ENCODE measurements around the gene CTNNA3.

CTNNA3 gene

DNA sequence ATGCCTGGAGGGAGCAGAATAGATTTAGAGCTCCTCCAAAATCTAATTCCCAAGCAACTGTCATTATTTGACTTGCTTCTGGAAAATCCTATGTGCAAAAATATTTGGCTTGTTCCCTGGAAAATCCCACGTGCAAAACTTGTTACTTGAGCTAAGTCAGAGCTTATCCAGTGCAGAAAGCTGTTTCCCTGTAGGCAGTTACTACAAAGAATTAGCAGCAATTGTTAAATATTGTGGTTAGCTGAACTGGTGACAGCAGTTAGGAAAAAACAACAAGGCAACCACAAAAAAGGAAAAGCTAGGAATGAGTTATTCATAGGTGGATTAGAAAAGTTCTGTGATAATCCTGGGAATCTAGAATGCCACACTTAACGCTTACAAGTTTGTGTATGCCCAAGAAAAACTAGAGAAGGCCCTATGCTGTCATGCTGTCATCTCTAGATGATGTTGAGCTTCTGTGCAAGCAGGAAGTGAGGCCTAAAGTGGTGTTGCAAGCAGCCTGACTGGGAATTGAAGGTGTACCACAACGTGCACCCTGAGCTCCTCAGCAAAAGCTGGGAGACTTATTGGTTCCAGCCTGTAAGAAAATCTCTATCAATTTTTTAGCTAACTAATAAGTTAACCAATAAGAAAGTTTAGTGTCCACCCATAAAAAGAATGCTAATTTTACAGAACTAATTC is 1508.8 kb downstream of the CTNNA3 start:
- DNase-seq = no peak

GRCh38 chr10:66183028-66183427 is 1513.0 kb downstream of the CTNNA3 start:
- DNase-seq = no peak

DNA sequence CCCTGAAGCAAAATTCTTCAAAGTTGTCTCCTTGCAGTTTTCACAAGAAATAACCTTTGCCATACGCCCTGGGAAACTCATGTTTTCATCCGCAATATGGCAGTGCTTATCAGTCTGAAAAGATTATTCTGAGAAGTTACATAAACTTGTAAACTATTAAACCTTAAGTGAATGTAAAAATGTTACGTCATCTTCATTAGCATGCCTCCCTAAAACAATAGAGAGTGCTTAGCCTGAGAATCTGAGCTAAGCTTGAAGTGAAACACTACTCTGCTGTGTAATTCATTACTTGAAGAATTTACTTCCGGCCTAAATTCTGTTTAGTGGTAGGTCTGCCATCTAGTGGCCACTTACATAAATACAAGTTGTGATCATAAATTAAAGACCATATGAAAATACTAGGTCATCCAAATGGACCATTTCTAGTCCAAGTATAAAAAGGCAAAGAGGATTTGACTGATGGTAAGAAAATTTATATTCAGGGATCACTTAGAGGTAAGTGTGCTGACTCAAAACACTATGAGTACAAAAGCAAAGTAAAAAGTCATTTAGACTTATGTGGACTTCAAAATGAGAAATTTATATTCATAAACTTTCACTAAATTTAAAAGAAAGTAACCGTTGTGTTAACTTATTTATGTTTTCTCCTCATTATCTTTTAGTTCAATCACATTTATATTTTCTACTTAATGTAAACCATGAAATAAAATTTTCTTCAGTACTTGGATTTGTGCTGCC is 1515.2 kb downstream of the CTNNA3 start:
- no peak for DNase-seq

GRCh38 chr10:66180021-66180420 is 1516.0 kb downstream of the CTNNA3 start:
- no peak for DNase-seq

DNA sequence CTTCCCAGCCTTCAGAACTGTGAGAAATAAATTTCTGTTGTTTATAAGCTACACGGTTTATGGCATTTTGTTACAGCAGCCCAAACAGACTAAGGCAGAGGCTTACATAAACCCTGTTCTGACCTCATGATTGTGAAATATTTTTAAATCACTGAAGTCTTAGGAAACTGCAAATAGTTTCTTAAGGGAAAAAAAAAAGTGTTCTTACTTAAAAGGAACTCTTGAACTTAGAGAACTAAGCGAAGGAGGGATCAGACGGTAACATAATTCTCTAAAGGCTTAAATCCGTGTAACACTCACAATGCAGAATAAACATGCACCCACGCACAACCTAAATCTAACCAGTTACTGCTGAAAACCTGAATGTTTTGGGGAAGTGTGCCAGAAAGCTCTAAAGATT is 1519.2 kb downstream of the CTNNA3 start:
- no peak for DNase-seq

- no peak for DNase-seq
These were observed 1528.2 kb downstream of the CTNNA3 start for GRCh38 chr10:66167816-66168215.

DNA sequence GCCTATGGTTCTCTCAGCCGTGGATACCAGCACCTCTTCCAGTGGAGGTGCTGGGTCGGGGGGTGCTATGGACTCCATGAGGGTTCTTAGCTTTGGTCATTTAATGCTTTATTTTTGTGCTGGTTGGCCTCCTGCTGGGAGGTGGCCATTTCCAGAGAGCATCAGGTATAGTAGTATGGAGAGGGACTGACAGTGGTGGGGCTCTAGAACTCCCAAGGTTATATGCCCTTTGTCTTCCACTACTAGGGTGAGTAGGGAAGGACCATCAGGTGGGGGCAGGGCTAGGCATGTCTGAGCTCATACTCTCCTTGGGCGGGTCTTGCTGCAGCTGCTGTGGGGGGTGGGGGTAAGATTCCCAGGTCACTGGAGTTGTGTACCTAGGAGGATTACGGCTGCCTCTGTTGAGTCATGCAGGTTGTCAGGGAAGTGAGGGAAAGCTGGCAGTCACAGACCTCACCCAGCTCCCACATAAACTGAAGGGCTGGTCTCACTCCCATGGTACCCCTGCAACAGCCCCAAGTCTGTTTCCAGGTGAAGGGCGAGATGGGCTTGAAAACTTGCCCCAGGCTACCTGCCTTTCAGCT is 1533.3 kb downstream of the CTNNA3 start:
- no peak for DNase-seq

GRCh38 chr10:66151346-66151745 is 1544.6 kb downstream of the CTNNA3 start:
- no peak for DNase-seq

DNA sequence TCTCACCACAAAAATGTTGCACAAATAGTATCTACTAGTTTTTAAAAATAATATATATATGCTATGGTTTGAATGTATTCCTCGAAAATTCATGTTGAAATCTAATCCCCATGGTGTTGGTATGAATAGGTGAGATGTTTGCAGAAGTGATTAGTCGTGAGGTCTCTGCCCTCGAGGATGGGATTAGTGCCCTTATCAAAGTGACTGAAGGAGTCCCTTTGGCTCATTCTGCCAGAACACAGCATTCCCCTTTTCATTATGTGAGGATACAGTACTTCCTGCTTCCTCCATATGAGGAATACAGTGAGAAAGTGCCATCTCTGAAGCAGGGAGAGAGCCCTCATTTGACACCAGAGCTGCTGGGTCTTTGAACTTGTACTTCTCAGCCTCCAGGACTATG is 1547.7 kb downstream of the CTNNA3 start:
- no peak for DNase-seq

- DNase-seq = no peak
These were observed 1552.0 kb downstream of the CTNNA3 start for GRCh38 chr10:66144016-66144415.

DNA sequence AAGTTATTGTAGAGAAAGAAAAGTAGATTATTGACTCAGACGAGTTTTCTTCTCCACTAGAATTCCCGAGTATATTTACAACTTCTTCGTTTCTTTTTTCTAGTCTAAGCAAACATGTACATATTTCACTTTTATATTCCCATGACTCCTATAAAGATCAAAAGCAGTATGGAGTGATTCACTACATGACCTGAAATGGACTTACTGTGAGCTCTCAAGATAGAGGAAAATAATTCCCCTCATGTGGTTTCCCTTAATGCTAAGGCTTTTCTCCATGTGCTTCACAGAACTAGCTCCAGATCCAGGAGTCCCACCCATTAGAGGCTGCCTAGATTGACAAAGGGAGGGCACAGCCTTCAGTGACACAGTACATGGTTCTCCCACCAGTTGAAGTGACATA is 1593.2 kb downstream of the CTNNA3 start:
- DNase-seq = no peak

DNA sequence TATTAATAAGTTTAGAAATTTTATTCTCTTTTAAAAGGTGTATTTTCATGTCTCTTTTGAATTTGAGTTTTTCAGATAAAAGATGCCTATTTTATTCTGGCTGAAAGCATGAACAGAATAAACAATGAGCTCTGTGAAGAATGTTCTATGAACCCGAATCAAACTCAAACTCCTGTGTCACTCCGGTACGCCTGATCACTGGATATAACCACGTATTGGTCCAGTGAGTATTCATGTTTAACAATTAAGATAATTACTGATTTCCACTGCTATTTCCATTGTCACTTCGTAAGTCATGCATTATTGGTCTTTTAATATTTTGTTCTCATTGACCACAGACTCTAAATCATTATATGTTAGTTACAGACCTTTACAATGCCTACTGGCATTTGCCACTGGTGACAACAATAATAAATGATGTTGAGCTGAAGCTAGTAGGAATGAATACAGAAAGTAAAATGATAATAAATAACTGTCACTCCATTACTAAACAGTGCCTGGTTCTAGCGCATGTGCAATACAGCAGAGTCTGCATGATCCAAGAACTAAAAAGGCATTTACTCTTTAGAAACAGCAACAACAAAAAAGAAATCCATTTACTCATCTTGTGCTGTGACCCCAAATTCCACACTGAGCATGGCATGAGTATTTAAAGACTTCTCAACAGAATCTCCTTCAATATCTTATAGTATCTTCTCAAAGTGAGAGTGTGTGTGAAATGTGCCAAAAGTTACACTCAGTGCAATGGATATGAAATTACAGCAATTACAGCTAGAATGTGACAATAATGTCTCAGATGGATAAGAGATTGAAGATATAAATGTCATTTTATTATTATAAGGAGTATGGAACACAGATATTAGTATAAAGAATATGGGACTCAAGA is 1597.2 kb downstream of the CTNNA3 start:
- no peak for DNase-seq

GRCh38 chr10:66095610-66096009 is 1600.4 kb downstream of the CTNNA3 start:
- DNase-seq = no peak

- DNase-seq = no peak
These were observed 1610.1 kb downstream of the CTNNA3 start for GRCh38 chr10:66085906-66086305.

- no peak for DNase-seq
These were observed 1624.1 kb downstream of the CTNNA3 start for GRCh38 chr10:66071907-66072306.

GRCh38 chr10:66058594-66058993 is 1637.4 kb downstream of the CTNNA3 start:
- no peak for DNase-seq

DNA sequence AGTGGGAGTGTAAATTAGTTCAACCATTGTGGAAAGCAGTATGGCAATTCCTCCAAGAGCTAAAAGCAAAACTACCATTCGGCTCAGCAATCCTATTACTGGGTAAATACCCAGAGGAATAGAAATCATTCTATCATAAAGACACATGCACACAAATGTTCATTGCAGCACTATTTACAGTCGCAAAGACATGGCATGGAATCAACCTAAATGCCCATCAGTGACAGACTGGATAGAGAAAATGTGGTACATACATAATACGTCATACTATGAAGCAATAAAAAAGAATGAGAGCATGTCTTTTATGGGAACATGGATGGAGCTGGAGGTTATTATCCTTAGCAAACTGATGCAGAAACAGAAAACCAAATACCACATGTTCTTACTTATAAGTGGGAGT is 1646.7 kb downstream of the CTNNA3 start:
- no peak for DNase-seq

DNA sequence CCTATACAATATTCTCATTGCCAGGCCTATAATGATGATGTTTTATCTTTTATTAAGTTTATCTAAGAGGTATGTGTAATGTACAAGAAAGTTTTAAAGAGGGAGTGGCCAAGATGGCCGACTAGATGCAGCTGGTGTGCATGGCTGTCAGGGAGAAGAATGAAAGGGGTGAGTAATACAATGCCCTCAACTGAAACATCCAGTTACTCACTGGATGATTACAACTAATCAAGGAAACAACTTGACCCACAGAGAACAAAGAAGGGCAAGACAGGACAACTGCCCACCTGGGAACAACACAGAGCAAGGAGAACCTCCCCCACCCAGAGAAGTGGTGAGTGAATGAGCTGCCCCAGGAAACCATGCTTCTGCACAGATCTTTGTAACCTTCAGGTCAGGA is 1650.1 kb downstream of the CTNNA3 start:
- no peak for DNase-seq

- DNase-seq = no peak
These were observed 1654.2 kb downstream of the CTNNA3 start for GRCh38 chr10:66041771-66042170.

DNA sequence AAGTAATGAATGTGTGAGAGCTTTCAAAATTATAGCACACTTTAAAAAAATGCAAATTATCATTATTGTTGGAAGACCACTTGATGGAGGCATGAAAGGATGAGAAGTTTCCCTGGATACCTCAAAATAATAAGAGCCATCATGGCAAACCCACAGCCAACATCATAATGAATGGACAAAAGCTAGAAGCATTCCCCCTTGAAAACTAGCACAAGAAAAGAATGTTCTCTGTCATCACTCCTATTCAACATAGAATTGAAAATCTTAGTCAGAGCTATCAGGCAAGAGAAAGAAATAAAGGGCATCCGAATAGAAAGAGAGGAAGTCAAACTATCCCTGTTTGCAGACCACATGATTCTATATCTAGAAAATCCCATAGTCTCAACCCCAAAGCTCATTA is 1657.4 kb downstream of the CTNNA3 start:
- DNase-seq = no peak

- DNase-seq = no peak
These were observed 1669.7 kb downstream of the CTNNA3 start for GRCh38 chr10:66026321-66026720.

GRCh38 chr10:66025186-66025585 is 1670.8 kb downstream of the CTNNA3 start:
- DNase-seq = no peak

GRCh38 chr10:66021423-66021822 is 1674.6 kb downstream of the CTNNA3 start:
- no peak for DNase-seq
